ENCODE data around the gene RNF146.

- no peak for TF ChIP-seq PATZ1 (CRISPR knock-in tag; IDR thresholded peaks at IDR 0.05; ENCODE audit: borderline replicate concordance)
- TF ChIP-seq BACH2 (CRISPR knock-in tag; IDR thresholded peaks at IDR 0.05; ENCODE audit: borderline replicate concordance) = no peak
- TF ChIP-seq ISL1 (CRISPR knock-in tag; IDR thresholded peaks at IDR 0.05) = no peak
- no peak for TF ChIP-seq ESRRG (CRISPR knock-in tag; IDR thresholded peaks at IDR 0.05)
- TF ChIP-seq RARB (CRISPR knock-in tag; IDR thresholded peaks at IDR 0.05) = no peak
- TF ChIP-seq ZNF8 (CRISPR knock-in tag; IDR thresholded peaks at IDR 0.05) = no peak
- no peak for TF ChIP-seq ZFP3 (CRISPR knock-in tag; IDR thresholded peaks at IDR 0.05)
- TF ChIP-seq SNAI2 (CRISPR knock-in tag; IDR thresholded peaks at IDR 0.05) = no peak
- no peak for TF ChIP-seq ZFP30 (CRISPR knock-in tag; IDR thresholded peaks at IDR 0.05)
- TF ChIP-seq TCF4 (CRISPR knock-in tag; IDR thresholded peaks at IDR 0.05; ENCODE audit: borderline replicate concordance) = no peak
- TF ChIP-seq CREB5 (CRISPR knock-in tag; IDR thresholded peaks at IDR 0.05; ENCODE audit: low read depth) = no peak
- no peak for TF ChIP-seq ARNTL (CRISPR knock-in tag; IDR thresholded peaks at IDR 0.05; ENCODE audit: borderline replicate concordance, low read depth)
Measured at GRCh38 chr6:127332383-127332961, 65.8 kb downstream of the RNF146 start.

Measured in SK-N-SH treated with all-trans-retinoic acid at 6 μM for 48 hours (cell line).